CD8-positive, alpha-beta memory T cell (primary cell): ENCODE results near the gene SPATA31A6. TPM values are rescaled to one million over a fixed set of nuclear protein-coding genes. Genes with fewer than 3 reads are reported as not detected.
"Not testable (repeated sequence)": the region's sequence is repeated elsewhere in the genome, so short reads cannot be mapped to it uniquely, and the experiment has no call there.

Experiments used
- CTCF ChIA-PET: fragments of 350-600 bp; sonication (Branson Sonifier 250); formaldehyde crosslinking; loops from one replicate; lab custom pipeline; 2021; ENCODE audit warnings: antibody characterized with exemption; lab: Charles Lee
- POLR2A ChIA-PET: fragments of 350-600 bp; sonication (Branson Sonifier 250); formaldehyde crosslinking; loops from one replicate; lab custom pipeline; 2021; ENCODE audit warnings: antibody characterized with exemption; lab: Charles Lee
- DNase-seq, 5 donors: peaks; one replicate each; pipeline versions ENCODE4 v3.0.0 to v3.0.0-alpha.2; 2020 to 2022; ENCODE audit warnings: mixed read lengths in 1 of 5
- H3K27ac ChIP-seq: one replicate; pipeline ENCODE4 v1.7.0; 2013; ENCODE audit warnings: low read depth, mild to moderate bottlenecking, low read length, moderate library complexity
- H3K27me3 ChIP-seq: 2 replicates; pipeline ENCODE4 v1.7.0; 2013; ENCODE audit warnings: low read length, mild to moderate bottlenecking; ENCODE audit not compliant: insufficient read depth, poor library complexity, severe bottlenecking
- H3K36me3 ChIP-seq: 2 replicates; pipeline ENCODE4 v1.7.0; 2013; ENCODE audit warnings: mild to moderate bottlenecking, low read length, moderate library complexity; ENCODE audit not compliant: insufficient read depth
- H3K4me1 ChIP-seq: 2 replicates; pipeline ENCODE4 v1.7.0; 2013; ENCODE audit warnings: mild to moderate bottlenecking, low read length, moderate library complexity; ENCODE audit not compliant: insufficient read depth
- H3K4me3 ChIP-seq: 2 replicates; pipeline ENCODE4 v1.7.0; 2013; ENCODE audit warnings: mild to moderate bottlenecking, low read length
- H3K9me3 ChIP-seq: 2 replicates; pipeline ENCODE4 v1.7.0; 2013; ENCODE audit warnings: mild to moderate bottlenecking, low read length
- H3K27ac Mint-ChIP-seq, 8 donors: one replicate each; pipeline ENCODE4 v1.8.0; 2020 to 2021; ENCODE audit warnings: mixed read lengths in 8 of 8, mild to moderate bottlenecking in 6 of 8, inconsistent platforms in 3 of 8, moderate library complexity in 3 of 8
- H3K27me3 Mint-ChIP-seq, 2 donors: one replicate each; pipeline ENCODE4 v1.8.0; 2020 to 2021; ENCODE audit warnings: mixed read lengths in 2 of 2, mild to moderate bottlenecking in 1 of 2, moderate library complexity in 1 of 2
- H3K36me3 Mint-ChIP-seq, 3 donors: one replicate each; pipeline ENCODE4 v1.8.0; 2020 to 2021; ENCODE audit warnings: mixed read lengths in 3 of 3, inconsistent platforms in 1 of 3, mild to moderate bottlenecking in 1 of 3
- H3K4me1 Mint-ChIP-seq, 3 donors: one replicate each; pipeline ENCODE4 v1.8.0; 2020 to 2021; ENCODE audit warnings: mixed read lengths in 3 of 3, inconsistent platforms in 1 of 3, mild to moderate bottlenecking in 1 of 3
- H3K4me3 Mint-ChIP-seq, 7 donors: one replicate each; pipeline ENCODE4 v1.8.0; 2020 to 2021; ENCODE audit warnings: mixed read lengths in 7 of 7, mild to moderate bottlenecking in 6 of 7, moderate library complexity in 4 of 7, inconsistent platforms in 2 of 7
- H3K9me3 Mint-ChIP-seq, 5 donors: one replicate each; pipeline ENCODE4 v1.8.0; 2020 to 2022; ENCODE audit warnings: mixed read lengths in 5 of 5, mild to moderate bottlenecking in 3 of 5, moderate library complexity in 2 of 5, inconsistent platforms in 1 of 5
- polyA plus RNA-seq: library from polyadenylated mRNA; unstranded; fragments of 300-500 nt; fragmentation: Illumina TruSeq; gene quantifications from one replicate; pipeline ENCODE4 v1.2.3, GENCODE V29; 2021
- total RNA-seq, 2 experiments: library from RNA; stranded (reverse); gene quantifications; one replicate each; pipeline ENCODE4 v1.2.3, GENCODE V29; 2021

The SPATA31A6 gene
- total and polyA plus RNA-seq, 3 experiments from 2014 or later = not detected

DNA sequence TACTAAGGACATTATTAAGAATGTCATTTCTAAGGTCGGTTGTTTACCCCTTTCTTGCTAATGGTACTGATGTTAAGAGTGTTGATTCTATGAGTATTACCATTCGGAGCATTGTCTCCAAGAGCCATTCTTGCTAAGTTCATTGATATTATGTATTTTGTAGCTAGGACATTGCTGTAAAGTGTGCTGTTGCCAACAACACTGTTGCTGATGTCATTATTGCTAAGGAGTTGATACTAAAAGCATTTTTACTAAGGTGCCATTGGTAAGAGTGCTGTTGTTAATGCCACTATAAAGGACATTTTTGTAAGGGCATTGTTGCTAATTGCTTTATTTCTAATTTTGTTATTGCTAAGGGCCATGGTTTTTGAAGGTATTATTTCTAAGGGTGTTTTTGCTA lies 55.4 kb downstream of the SPATA31A6 start:
- H3K4me3 ChIP-seq, H3K27ac Mint-ChIP-seq, H3K27me3 Mint-ChIP-seq, H3K4me1 ChIP-seq, POLR2A ChIA-PET, H3K36me3 ChIP-seq, H3K4me3 Mint-ChIP-seq, H3K27me3 ChIP-seq, H3K36me3 Mint-ChIP-seq, H3K9me3 Mint-ChIP-seq, H3K4me1 Mint-ChIP-seq, H3K9me3 ChIP-seq, DNase-seq, CTCF ChIA-PET, H3K27ac ChIP-seq: not testable (repeated sequence)

Other genes starting within 250 kb of the SPATA31A6 start
- gene CNTNAP3B, start 54.2 kb upstream of the SPATA31A6 start, total RNA-seq = not detected
- gene CNTNAP3B, start 54.2 kb upstream of the SPATA31A6 start, polyA plus RNA-seq = not detected